B cell (primary cell): Measurements from ENCODE around the gene NEUROD6. TPM values are rescaled to one million over a fixed set of nuclear protein-coding genes. Genes with fewer than 3 reads are reported as not detected.

Experiments used
- ATAC-seq: fragments of 200-7000 bp; cut with Tn5 transposase; one replicate; pipeline ENCODE4 v1.10.0; 2021; ENCODE audit warnings: low read depth, mild to moderate bottlenecking, moderate number of reproducible peaks, moderate library complexity
- CTCF ChIA-PET: fragments of 350-600 bp; sonication (Branson Sonifier 250); formaldehyde crosslinking; loops from one replicate; lab custom pipeline; 2021; ENCODE audit warnings: antibody characterized with exemption, inconsistent platforms; lab: Charles Lee
- POLR2A ChIA-PET: fragments of 350-600 bp; sonication (Branson Sonifier 250); formaldehyde crosslinking; loops from one replicate; lab custom pipeline; 2021; ENCODE audit warnings: antibody characterized with exemption; lab: Charles Lee
- DNase-seq: peaks from one replicate; pipeline ENCODE4 v3.0.0; 2013
- H2AFZ ChIP-seq: 2 replicates; pipeline ENCODE4 v1.6.1; 2012; ENCODE audit warnings: mild to moderate bottlenecking, low read depth, low read length; ENCODE audit not compliant: insufficient read depth, poor library complexity, severe bottlenecking
- H3K27ac ChIP-seq, 2 donors: 1 replicate in 1 of 2; 2 replicates in 1 of 2; pipeline ENCODE4 v1.5.1; 2012 to 2013; ENCODE audit warnings: low read length in 2 of 2, mild to moderate bottlenecking in 2 of 2, moderate library complexity in 1 of 2
- H3K27me3 ChIP-seq, 4 experiments: fragments of 200-600 bp in 1 of 4; sonication (generic) in 1 of 4; replicated peaks in 1 of 4; 1 replicate in 2 of 4; 2 replicates in 2 of 4; pipeline versions ENCODE4 v1.6.1 to v1.7.0; 2013 to 2016; ENCODE audit warnings: low read length in 3 of 4, mild to moderate bottlenecking in 2 of 4, mixed read lengths in 1 of 4, moderate library complexity in 1 of 4; ENCODE audit not compliant: insufficient read depth in 4 of 4, control insufficient read depth in 3 of 4; ENCODE audit errors: control extremely low read depth in 1 of 4
- H3K36me3 ChIP-seq, 2 experiments: replicated peaks in 1 of 2; 1 replicate in 1 of 2; 2 replicates in 1 of 2; pipeline versions ENCODE4 v1.6.1 to v1.7.1; 2013; ENCODE audit warnings: low read length in 1 of 2; ENCODE audit not compliant: insufficient read depth in 2 of 2, control insufficient read depth in 1 of 2; ENCODE audit errors: control extremely low read depth in 1 of 2, extremely low read depth in 1 of 2
- H3K4me1 ChIP-seq, 2 donors: fragments of 200-600 bp in 1 of 2; sonication (generic) in 1 of 2; 1 replicate in 1 of 2; 2 replicates in 1 of 2; pipeline versions ENCODE4 v1.5.1 to v1.6.1; 2013 to 2017; ENCODE audit warnings: low read length in 2 of 2; ENCODE audit not compliant: control insufficient read depth in 2 of 2, insufficient read depth in 2 of 2
- H3K4me2 ChIP-seq: replicated peaks from 2 replicates; pipeline ENCODE3; 2012; ENCODE audit warnings: mild to moderate bottlenecking, low read depth, low read length; ENCODE audit not compliant: poor library complexity, severe bottlenecking
- H3K4me3 ChIP-seq, 5 experiments: fragments of 200-600 bp in 1 of 5; sonication (generic) in 1 of 5; 1 replicate in 3 of 5; 2 replicates in 2 of 5; pipeline versions ENCODE4 v1.5.1 to v1.7.0; 2011 to 2016; ENCODE audit warnings: low read length in 4 of 5, mild to moderate bottlenecking in 4 of 5, low read depth in 2 of 5, control low read depth in 1 of 5, moderate library complexity in 1 of 5; ENCODE audit not compliant: insufficient read depth in 1 of 5; ENCODE audit errors: control extremely low read depth in 1 of 5, extremely low read depth in 1 of 5
- H3K79me2 ChIP-seq: fragments of 200-600 bp; sonication (generic); one replicate; pipeline ENCODE4 v1.6.0; 2016; ENCODE audit warnings: low read length; ENCODE audit not compliant: control insufficient read depth, insufficient read depth
- H3K9ac ChIP-seq: fragments of 200-600 bp; sonication (generic); 2 replicates; pipeline ENCODE4 v1.6.1; 2017; ENCODE audit warnings: mild to moderate bottlenecking, low read length, moderate library complexity
- H3K9me3 ChIP-seq, 3 donors: one replicate each; pipeline versions ENCODE4 v1.6.1 to v1.7.1; 2013; ENCODE audit warnings: low read length in 2 of 3; ENCODE audit not compliant: control insufficient read depth in 2 of 3, insufficient read depth in 1 of 3; ENCODE audit errors: control extremely low read depth in 1 of 3
- H4K20me1 ChIP-seq: 2 replicates; pipeline ENCODE4 v1.6.0; 2012; ENCODE audit warnings: mild to moderate bottlenecking, low read length; ENCODE audit not compliant: insufficient read depth, control insufficient read depth, poor library complexity, severe bottlenecking
- H3K27ac Mint-ChIP-seq: one replicate; pipeline ENCODE4 v1.8.0; 2021; ENCODE audit warnings: mixed read lengths
- H3K27me3 Mint-ChIP-seq: one replicate; pipeline ENCODE4 v1.8.0; 2021; ENCODE audit warnings: mixed read lengths
- H3K4me1 Mint-ChIP-seq: one replicate; pipeline ENCODE4 v1.8.0; 2021; ENCODE audit warnings: mixed read lengths
- H3K4me3 Mint-ChIP-seq: one replicate; pipeline ENCODE4 v1.8.0; 2021; ENCODE audit warnings: mixed read lengths
- H3K9me3 Mint-ChIP-seq: one replicate; pipeline ENCODE4 v1.8.0; 2022; ENCODE audit warnings: mixed read lengths; ENCODE audit not compliant: insufficient read depth
- CTCF ChIP-seq: fragments of 200-600 bp; IDR thresholded peaks from one replicate; pipeline ENCODE4 v1.8.0; 2022; ENCODE audit warnings: antibody characterized with exemption, mild to moderate bottlenecking
- EZH2 ChIP-seq: IDR thresholded peaks from 2 replicates; pipeline ENCODE4 v1.6.1; 2012; ENCODE audit warnings: borderline replicate concordance, low read depth, mild to moderate bottlenecking, moderate library complexity, low read length; ENCODE audit not compliant: insufficient read depth, poor library complexity, severe bottlenecking
- WGBS: methylation state at CpG from one replicate; pipeline ENCODE4 v1.1.5; 2013; ENCODE audit warnings: missing lambda C conversion rate; ENCODE audit not compliant: insufficient coverage; 5-methylcytosine and 5-hydroxymethylcytosine counted together
- intact Hi-C: fragments of 100-400 bp; cut with micrococcal nuclease; formaldehyde crosslinking; loops from one replicate; pipeline ENCODE4 v1.10.0; 2022
- polyA plus RNA-seq: library from polyadenylated mRNA; depleted of rRNA; stranded (reverse); fragments of >200 nt; gene quantifications from 2 replicates; pipeline ENCODE4 v1.2.3, GENCODE V29; 2012
- total RNA-seq, 2 donors: library from RNA; stranded (reverse); fragments of 120-200 nt in 1 of 2; gene quantifications; 1 replicate in 1 of 2; 2 replicates in 1 of 2; pipeline versions ENCODE4 v1.2.3 to v1.2.4, GENCODE V29; 2013 to 2022

NEUROD6 gene
- total and polyA plus RNA-seq, 2 donors (not counting 1 experiment from before 2014, with no cell fraction given): not detected

- ChIA-PET CTCF (no interaction called here), POLR2A (no interaction called here)
- Histone ChIP-seq H3K27me3 (no peaks in the 10 kb centered on the region), H2AFZ (no peak overlapping the region), H3K9me3 (no peaks in the 10 kb centered on the region), H3K36me3 (no peaks in the 10 kb centered on the region), H3K4me3 (no peak overlapping the region), H3K79me2 (no peaks in the 10 kb centered on the region), H3K27ac (no peak overlapping the region), H3K4me1 (no peaks in the 10 kb centered on the region), H3K9ac (no peak overlapping the region), H3K4me2 (no peak overlapping the region), H4K20me1 (no peaks in the 10 kb centered on the region)
- TF ChIP-seq CTCF (no peak), EZH2 (no peak)
- no peak for DNase-seq
- Mint-ChIP-seq H3K4me1 (no peaks in the 10 kb centered on the region), H3K9me3 (no peaks in the 10 kb centered on the region), H3K4me3 (no peak overlapping the region), H3K27me3 (no peaks in the 10 kb centered on the region), H3K27ac (no peak overlapping the region)
- no CpG with 5 or more reads among the region's 4 CpGs for WGBS
- ATAC-seq: no peak
- intact Hi-C loops: no loop called here
These were observed 30.1 kb downstream of the NEUROD6 start for GRCh38 chr7:31310321-31310935.

GRCh38 chr7:31309407-31309806 lies 31.1 kb downstream of the NEUROD6 start:
- no peaks in the 10 kb centered on the region for H3K4me1 Mint-ChIP-seq
- ChIA-PET POLR2A (no interaction called here), CTCF (no interaction called here)

More at GRCh38 chr7:31309407-31309806, 31.1 kb downstream of the NEUROD6 start:
- H3K9me3 Mint-ChIP-seq: no peaks in the 10 kb centered on the region
- Histone ChIP-seq H2AFZ (no peak overlapping the region), H3K9ac (no peak overlapping the region), H3K27me3 (no peaks in the 10 kb centered on the region), H3K4me3 (no peak overlapping the region), H3K4me1 (no peaks in the 10 kb centered on the region), H3K79me2 (no peaks in the 10 kb centered on the region), H4K20me1 (no peaks in the 10 kb centered on the region), H3K4me2 (no peak overlapping the region), H3K27ac (no peak overlapping the region), H3K9me3 (no peaks in the 10 kb centered on the region), H3K36me3 (no peaks in the 10 kb centered on the region)
- intact Hi-C loops: no loop called here
- no peak overlapping the region for H3K27ac Mint-ChIP-seq
- DNase-seq: no peak
- TF ChIP-seq CTCF: no peak
- no peak for TF ChIP-seq EZH2
- no peaks in the 10 kb centered on the region for H3K27me3 Mint-ChIP-seq
- 88% methylated on average over 4 of the region's 4 CpGs for WGBS
- no peak for ATAC-seq
- no peak overlapping the region for H3K4me3 Mint-ChIP-seq
